HEK293 (cell line): ENCODE measurements around the gene MON2.

Experiments
- CTCF ChIA-PET: fragments of 350-600 bp; formaldehyde crosslinking; extraction: SDS; loops from one replicate; lab custom pipeline; 2021; ENCODE audit warnings: antibody characterized with exemption; lab: Yijun Ruan, JAX
- POLR2A ChIA-PET: fragments of 300-600 bp; formaldehyde crosslinking; extraction: SDS; loops from one replicate; lab custom pipeline; 2020; ENCODE audit warnings: antibody characterized with exemption, inconsistent platforms; lab: Yijun Ruan, JAX
- H3K27ac ChIP-seq: fragments of 200-500 bp; sonication (Bioruptor generic); 2 replicates; pipeline ENCODE4 v1.5.1; 2014; ENCODE audit warnings: low read depth, low read length, control low read depth, inconsistent platforms; ENCODE audit errors: extremely low read depth
- H3K36me3 ChIP-seq, 2 experiments: fragments of 200-500 bp in 1 of 2; sonication (Bioruptor generic) in 1 of 2; 1 replicate in 1 of 2; 2 replicates in 1 of 2; pipeline ENCODE4 v1.5.1; 2014 to 2017; ENCODE audit warnings: inconsistent platforms in 2 of 2, low read length in 2 of 2; ENCODE audit not compliant: control insufficient read depth in 2 of 2, insufficient read depth in 1 of 2
- H3K4me1 ChIP-seq: fragments of 200-500 bp; sonication (Bioruptor generic); 2 replicates; pipeline ENCODE4 v1.5.1; 2014; ENCODE audit warnings: mild to moderate bottlenecking, low read length, inconsistent platforms; ENCODE audit not compliant: control insufficient read depth, insufficient read depth
- H3K4me3 ChIP-seq: 2 replicates; pipeline ENCODE4 v1.5.1; 2011; ENCODE audit warnings: low read depth, mild to moderate bottlenecking, control low read depth, low read length, moderate library complexity
- H3K9me3 ChIP-seq: fragments of 200-500 bp; sonication (Bioruptor generic); 2 replicates; pipeline ENCODE4 v1.5.1; 2014; ENCODE audit warnings: low read depth, low read length, inconsistent platforms; ENCODE audit not compliant: control insufficient read depth, insufficient read depth
- BCL11A ChIP-seq: fragments of 450-650 bp; formaldehyde crosslinking; IDR thresholded peaks from 2 replicates; pipeline ENCODE4 v1.5.1; 2016; ENCODE audit warnings: low read depth, missing biosample characterization, missing genetic modification characterization
- EGR2 ChIP-seq: fragments of 450-650 bp; formaldehyde crosslinking; IDR thresholded peaks from 2 replicates; pipeline ENCODE4 v1.5.1; 2016; ENCODE audit warnings: low read depth, missing biosample characterization, missing genetic modification characterization
- ELK4 ChIP-seq: IDR thresholded peaks from 2 replicates; pipeline ENCODE4 v1.6.1; 2011; ENCODE audit warnings: mild to moderate bottlenecking, low read depth, low read length, borderline replicate concordance
- GLI4 ChIP-seq: fragments of 450-650 bp; formaldehyde crosslinking; IDR thresholded peaks from 2 replicates; pipeline ENCODE4 v1.5.1; 2016; ENCODE audit warnings: missing biosample characterization, missing genetic modification characterization
- KLF17 ChIP-seq: fragments of 450-650 bp; formaldehyde crosslinking; IDR thresholded peaks from 2 replicates; pipeline ENCODE4 v1.5.1; 2016; ENCODE audit warnings: missing biosample characterization, missing genetic modification characterization
- MYNN ChIP-seq: fragments of 450-650 bp; formaldehyde crosslinking; IDR thresholded peaks from 2 replicates; pipeline ENCODE4 v1.5.1; 2016; ENCODE audit warnings: missing biosample characterization, missing genetic modification characterization, borderline replicate concordance
- OVOL3 ChIP-seq: fragments of 450-650 bp; formaldehyde crosslinking; IDR thresholded peaks from 2 replicates; pipeline ENCODE4 v1.5.1; 2016; ENCODE audit warnings: missing biosample characterization, missing genetic modification characterization
- ZBTB11 ChIP-seq: fragments of 450-650 bp; formaldehyde crosslinking; conservative IDR thresholded peaks from 2 replicates; pipeline ENCODE4 v1.5.1; 2016; ENCODE audit warnings: low read depth, missing biosample characterization, missing genetic modification characterization
- ZBTB8A ChIP-seq: fragments of 450-650 bp; formaldehyde crosslinking; IDR thresholded peaks from 2 replicates; pipeline ENCODE4 v1.5.1; 2016; ENCODE audit warnings: missing biosample characterization, missing genetic modification characterization
- ZFP3 ChIP-seq: fragments of 450-650 bp; formaldehyde crosslinking; IDR thresholded peaks from 2 replicates; pipeline ENCODE4 v1.5.1; 2016; ENCODE audit warnings: low read depth, missing biosample characterization, missing genetic modification characterization
- ZIC2 ChIP-seq: fragments of 450-650 bp; formaldehyde crosslinking; IDR thresholded peaks from 2 replicates; pipeline ENCODE4 v1.5.1; 2016; ENCODE audit warnings: missing biosample characterization, missing genetic modification characterization
- ZNF140 ChIP-seq: fragments of 450-650 bp; formaldehyde crosslinking; IDR thresholded peaks from 2 replicates; pipeline ENCODE4 v1.5.1; 2016; ENCODE audit warnings: missing biosample characterization, missing genetic modification characterization
- ZNF18 ChIP-seq: fragments of 450-650 bp; formaldehyde crosslinking; IDR thresholded peaks from 2 replicates; pipeline ENCODE4 v1.5.1; 2016; ENCODE audit warnings: missing biosample characterization, missing genetic modification characterization
- ZNF335 ChIP-seq: fragments of 450-650 bp; formaldehyde crosslinking; conservative IDR thresholded peaks from 2 replicates; pipeline ENCODE4 v1.5.1; 2016; ENCODE audit warnings: missing biosample characterization, missing genetic modification characterization
- ZNF366 ChIP-seq: fragments of 450-650 bp; formaldehyde crosslinking; conservative IDR thresholded peaks from 2 replicates; pipeline ENCODE4 v1.5.1; 2016; ENCODE audit warnings: missing biosample characterization, missing genetic modification characterization
- ZNF391 ChIP-seq: fragments of 450-650 bp; formaldehyde crosslinking; IDR thresholded peaks from 2 replicates; pipeline ENCODE4 v1.5.1; 2016; ENCODE audit warnings: low read depth, missing biosample characterization, missing genetic modification characterization, borderline replicate concordance
- ZNF426 ChIP-seq: fragments of 450-650 bp; formaldehyde crosslinking; IDR thresholded peaks from 2 replicates; pipeline ENCODE4 v1.5.1; 2017; ENCODE audit warnings: missing biosample characterization, missing genetic modification characterization, mild to moderate bottlenecking, inconsistent platforms, moderate library complexity
- ZNF449 ChIP-seq: fragments of 450-650 bp; formaldehyde crosslinking; IDR thresholded peaks from 2 replicates; pipeline ENCODE4 v1.5.1; 2017; ENCODE audit warnings: missing biosample characterization, mild to moderate bottlenecking, missing genetic modification characterization, moderate library complexity
- ZNF560 ChIP-seq: fragments of 450-650 bp; formaldehyde crosslinking; IDR thresholded peaks from 2 replicates; pipeline ENCODE4 v1.5.1; 2017; ENCODE audit warnings: missing biosample characterization, missing genetic modification characterization, borderline replicate concordance
- ZNF585B ChIP-seq: fragments of 450-650 bp; formaldehyde crosslinking; IDR thresholded peaks from 2 replicates; pipeline ENCODE4 v1.5.1; 2016; ENCODE audit warnings: missing biosample characterization, missing genetic modification characterization
- ZNF629 ChIP-seq: fragments of 450-650 bp; formaldehyde crosslinking; IDR thresholded peaks from 2 replicates; pipeline ENCODE4 v1.5.1; 2017; ENCODE audit warnings: missing biosample characterization, missing genetic modification characterization
- ZNF639 ChIP-seq: fragments of 450-650 bp; formaldehyde crosslinking; IDR thresholded peaks from 2 replicates; pipeline ENCODE4 v1.5.1; 2016; ENCODE audit warnings: missing biosample characterization, missing genetic modification characterization
- ZNF670 ChIP-seq: fragments of 450-650 bp; formaldehyde crosslinking; IDR thresholded peaks from 2 replicates; pipeline ENCODE4 v1.5.1; 2016; ENCODE audit warnings: missing biosample characterization, missing genetic modification characterization, low read depth
- ZNF830 ChIP-seq: fragments of 450-650 bp; IDR thresholded peaks from 2 replicates; pipeline ENCODE4 v1.5.0; 2018; ENCODE audit warnings: missing biosample characterization, missing genetic modification characterization, low read depth, mild to moderate bottlenecking, moderate library complexity
- ZNF837 ChIP-seq: fragments of 450-650 bp; formaldehyde crosslinking; IDR thresholded peaks from 2 replicates; pipeline ENCODE4 v1.5.1; 2016; ENCODE audit warnings: missing biosample characterization, missing genetic modification characterization

The MON2 gene

GRCh38 chr12:62646566-62646965 is 179.9 kb downstream of the MON2 start:
- ChIA-PET POLR2A (no interaction called here), CTCF (no interaction called here)
- Histone ChIP-seq H3K9me3 (no peaks in the 10 kb centered on the region), H3K4me1 (no peaks in the 10 kb centered on the region), H3K27ac (no peak overlapping the region), H3K36me3 (peaks cover 0 to 15% of the 10 kb centered on the region in 2 experiments; a peak in 1 of 3 replicates), H3K4me3 (no peak overlapping the region)
- no peak for TF ChIP-seq ZNF140 (tag by site-specific recombination)
- no peak for TF ChIP-seq ZNF837 (tag by site-specific recombination)
- TF ChIP-seq ZNF391: no peak
- no peak for TF ChIP-seq KLF17
- TF ChIP-seq BCL11A (tag by site-specific recombination): no peak
- TF ChIP-seq ZNF830: no peak
- TF ChIP-seq ZBTB8A: no peak
- no peak for TF ChIP-seq ZNF670
- no peak for TF ChIP-seq ZNF335
- TF ChIP-seq ZNF366: no peak
- no peak for TF ChIP-seq ZNF449 (tag by site-specific recombination)
- no peak for TF ChIP-seq GLI4 (tag by site-specific recombination)
- no peak for TF ChIP-seq OVOL3
- TF ChIP-seq ZNF639 (tag by site-specific recombination): no peak
- no peak for TF ChIP-seq ZNF560
- no peak for TF ChIP-seq ZIC2 (tag by site-specific recombination)

DNA sequence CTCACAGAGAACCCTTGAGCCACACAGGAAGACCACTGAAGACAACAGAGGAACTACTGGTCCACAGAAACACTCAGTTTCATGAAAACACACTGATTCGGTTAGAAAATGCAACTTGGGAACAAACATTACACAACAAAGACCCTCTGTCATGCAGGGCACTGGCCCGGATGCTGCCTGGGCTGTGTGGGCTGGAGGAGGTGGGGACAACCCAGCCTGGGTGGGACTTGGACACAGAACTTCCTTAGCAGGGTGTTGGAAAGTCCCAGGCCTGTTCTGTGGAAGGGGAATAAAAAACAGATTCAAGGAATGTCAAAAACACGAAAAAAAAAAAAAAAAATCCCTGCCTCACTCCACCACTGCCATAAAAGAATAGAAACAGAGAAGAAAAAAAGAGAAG is 181.0 kb downstream of the MON2 start:
- Histone ChIP-seq H3K27ac (no peak overlapping the region), H3K36me3 (peaks cover 0 to 15% of the 10 kb centered on the region in 2 experiments; a peak in 1 of 3 replicates), H3K9me3 (no peaks in the 10 kb centered on the region), H3K4me1 (no peaks in the 10 kb centered on the region), H3K4me3 (no peak overlapping the region)
- ChIA-PET POLR2A (no interaction called here), CTCF (interaction anchor here (0.6 kb wide), 1 partner anchor 20 kb away, joined by 3 read pairs; no protein-coding TSS in a partner anchor)
- TF ChIP-seq ZNF426 (tag by site-specific recombination) (no peak), ZBTB11 (no peak), ELK4 (no peak), ZNF585B (tag by site-specific recombination) (no peak), ZFP3 (tag by site-specific recombination) (no peak), ZNF629 (no peak), EGR2 (no peak), BCL11A (tag by site-specific recombination) (no peak), ZNF449 (tag by site-specific recombination) (no peak), ZNF18 (tag by site-specific recombination) (no peak), MYNN (tag by site-specific recombination) (no peak)
